Left renal cortex interstitium (tissue), 4 donors: Measurements from ENCODE around the gene FAM72D. TPM values are rescaled to one million over a fixed set of nuclear protein-coding genes. Genes with fewer than 3 reads are reported as not detected.
"Not testable (repeated sequence)": the region's sequence is repeated elsewhere in the genome, so short reads cannot be mapped to it uniquely, and the experiment has no call there.

ENCODE experiments used
- DNase-seq, 4 donors: peaks; one replicate each; pipeline ENCODE4 v3.0.0-alpha.2; 2013; ENCODE audit warnings: low read depth in 4 of 4, low spot score in 2 of 4, missing footprints in 1 of 4
- polyA plus RNA-seq, 4 donors: library from polyadenylated mRNA; unstranded; fragments of 120-200 nt; gene quantifications; one replicate each; pipeline ENCODE4 v1.2.1, GENCODE V29; 2013; ENCODE audit not compliant: insufficient read length in 4 of 4

The FAM72D gene
- polyA plus RNA-seq, 4 donors, result 1.8 to 2.9 (median 2.0) TPM

GRCh38 chr1:145144264-145144913 is 48.6 kb downstream of the FAM72D start:
- not testable (repeated sequence) for DNase-seq

GRCh38 chr1:145146308-145146707 is 50.5 kb downstream of the FAM72D start:
- DNase-seq, result not testable (repeated sequence)

- DNase-seq, result not testable (repeated sequence)
Observed at GRCh38 chr1:145147172-145147571, 51.4 kb downstream of the FAM72D start.

GRCh38 chr1:145155421-145155820 is 59.6 kb downstream of the FAM72D start:
- not testable (repeated sequence) for DNase-seq

GRCh38 chr1:145155873-145156272 is 60.1 kb downstream of the FAM72D start:
- DNase-seq, result not testable (repeated sequence)

- DNase-seq, result peak; percentile 23 to 58 (median 54)
Observed at GRCh38 chr1:145156891-145157610, 61.3 kb downstream of the FAM72D start.

- not testable (repeated sequence) for DNase-seq
Observed at GRCh38 chr1:145157715-145158114, 61.9 kb downstream of the FAM72D start.

- not testable (repeated sequence) for DNase-seq
Observed at GRCh38 chr1:145161046-145161752, 65.4 kb downstream of the FAM72D start.

Other genes starting within 250 kb of the FAM72D start
- gene SRGAP2B, start 646 bp upstream of the FAM72D start, polyA plus RNA-seq, result 10 to 100 TPM; 19.8 to 46.9 (median 33.8) TPM
- gene PPIAL4D, start 146.2 kb downstream of the FAM72D start, polyA plus RNA-seq, result 1 to 10 TPM in 1 of 4 donors, not detected in 3; 1.1 TPM